ENCODE results near the gene GPC5. TPM values are rescaled to one million over a fixed set of nuclear protein-coding genes. Genes with fewer than 3 reads are reported as not detected.

The GPC5 gene
- total RNA-seq, 1 donor from 2014 or later = 0.17 TPM

GRCh38 chr13:92833071-92833470, 1434.7 kb downstream of the GPC5 start:
- Histone ChIP-seq H3K27me3 (ENCODE audit: control insufficient read depth, insufficient read depth, low read length) (no peaks in the 10 kb centered on the region), H3K4me3 (ENCODE audit: low read depth, low read length) (no peak overlapping the region), H3K36me3 (ENCODE audit: control insufficient read depth, insufficient read depth, low read length) (no peaks in the 10 kb centered on the region)
- TF ChIP-seq CTCF (IDR thresholded peaks at IDR 0.05; ENCODE audit: insufficient read depth, low read length, poor library complexity, severe bottlenecking) = no peak
- no peak for DNase-seq (ENCODE audit: low read depth)

DNA sequence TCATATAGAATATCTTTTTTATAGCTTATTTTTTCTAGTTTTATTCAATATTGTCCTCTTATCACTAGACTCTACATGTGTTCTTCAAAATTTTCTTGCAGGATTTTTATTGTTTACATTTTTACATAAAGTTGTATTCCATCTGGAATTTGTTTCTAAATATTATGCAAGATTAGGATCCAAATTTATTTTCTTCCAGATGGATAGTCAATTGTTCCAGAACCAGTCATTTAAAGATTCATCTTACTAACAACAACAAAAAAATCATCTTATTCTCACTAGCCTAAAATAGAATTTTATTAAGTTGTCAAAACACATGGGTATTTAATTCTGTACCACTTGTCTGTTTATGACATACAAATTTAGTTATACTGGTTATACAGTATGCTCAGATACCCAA, 1437.8 kb downstream of the GPC5 start:
- TF ChIP-seq CTCF (IDR thresholded peaks at IDR 0.05; ENCODE audit: insufficient read depth, low read length, poor library complexity, severe bottlenecking) = no peak
- no peak for DNase-seq (ENCODE audit: low read depth)
- H3K36me3 ChIP-seq (ENCODE audit: control insufficient read depth, insufficient read depth, low read length) = no peaks in the 10 kb centered on the region

DNA sequence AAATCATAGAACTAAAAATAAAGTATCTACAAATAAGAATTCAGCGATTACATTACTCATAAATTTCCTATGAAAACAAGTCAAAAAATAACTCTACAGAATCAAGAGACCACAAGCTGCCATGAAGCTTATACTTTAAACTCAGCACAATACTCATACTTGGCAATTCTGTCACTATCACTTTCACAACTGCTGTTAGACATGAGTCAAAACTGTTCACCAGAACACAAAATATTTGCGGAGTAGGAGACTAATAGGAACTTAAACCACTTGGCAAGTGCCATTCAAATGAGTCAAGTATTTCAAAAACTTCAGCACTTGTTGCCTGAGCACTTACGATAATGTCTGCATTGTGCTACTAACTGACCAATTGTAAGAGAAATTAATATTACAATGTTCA, 1440.4 kb downstream of the GPC5 start:
- peak; percentile 97 for DNase-seq (ENCODE audit: low read depth)
- no peaks in the 10 kb centered on the region for H3K27me3 ChIP-seq (ENCODE audit: control insufficient read depth, insufficient read depth, low read length)
- TF ChIP-seq CTCF (IDR thresholded peaks at IDR 0.05; ENCODE audit: insufficient read depth, low read length, poor library complexity, severe bottlenecking) = no peak
- no peaks in the 10 kb centered on the region for H3K36me3 ChIP-seq (ENCODE audit: control insufficient read depth, insufficient read depth, low read length)
- no peak overlapping the region for H3K4me3 ChIP-seq (ENCODE audit: low read depth, low read length)

More for the DNA sequence above, 1437.8 kb downstream of the GPC5 start:
- Histone ChIP-seq H3K4me3 (ENCODE audit: low read depth, low read length) (no peak overlapping the region), H3K27me3 (ENCODE audit: control insufficient read depth, insufficient read depth, low read length) (no peaks in the 10 kb centered on the region)

DNA sequence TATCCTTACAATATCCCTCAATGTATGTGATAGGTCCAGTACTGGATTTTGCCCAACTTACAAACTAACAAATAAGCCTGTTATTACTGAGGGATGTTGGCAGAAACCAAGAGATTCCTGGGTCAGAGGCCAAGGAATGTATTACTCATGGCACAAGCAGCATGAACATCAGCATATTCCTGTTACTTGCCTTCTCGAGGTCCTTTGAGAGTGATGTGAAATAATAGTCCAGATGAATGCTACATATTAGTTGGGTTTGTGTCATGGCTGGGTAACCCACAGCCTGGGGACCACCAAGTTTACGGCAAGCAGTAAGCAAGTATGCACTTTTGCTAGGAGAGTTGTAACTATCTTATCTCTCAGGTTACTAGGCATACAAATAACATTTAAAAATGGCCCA, 1443.7 kb downstream of the GPC5 start:
- Histone ChIP-seq H3K36me3 (ENCODE audit: control insufficient read depth, insufficient read depth, low read length) (no peaks in the 10 kb centered on the region), H3K27me3 (ENCODE audit: control insufficient read depth, insufficient read depth, low read length) (no peaks in the 10 kb centered on the region), H3K4me3 (ENCODE audit: low read depth, low read length) (no peak overlapping the region)
- DNase-seq (ENCODE audit: low read depth) = peak; percentile 66
- no peak for TF ChIP-seq CTCF (IDR thresholded peaks at IDR 0.05; ENCODE audit: insufficient read depth, low read length, poor library complexity, severe bottlenecking)

- peak; percentile 86 for DNase-seq (ENCODE audit: low read depth)
- Histone ChIP-seq H3K4me3 (ENCODE audit: low read depth, low read length) (no peak overlapping the region), H3K36me3 (ENCODE audit: control insufficient read depth, insufficient read depth, low read length) (no peaks in the 10 kb centered on the region), H3K27me3 (ENCODE audit: control insufficient read depth, insufficient read depth, low read length) (no peaks in the 10 kb centered on the region)
- TF ChIP-seq CTCF (IDR thresholded peaks at IDR 0.05; ENCODE audit: insufficient read depth, low read length, poor library complexity, severe bottlenecking) = no peak
Measured at GRCh38 chr13:92843549-92843948, 1445.1 kb downstream of the GPC5 start.

- DNase-seq (ENCODE audit: low read depth) = peak; percentile 34
- H3K36me3 ChIP-seq (ENCODE audit: control insufficient read depth, insufficient read depth, low read length) = no peaks in the 10 kb centered on the region
- no peak for TF ChIP-seq CTCF (IDR thresholded peaks at IDR 0.05; ENCODE audit: insufficient read depth, low read length, poor library complexity, severe bottlenecking)
- no peaks in the 10 kb centered on the region for H3K27me3 ChIP-seq (ENCODE audit: control insufficient read depth, insufficient read depth, low read length)
- H3K4me3 ChIP-seq (ENCODE audit: low read depth, low read length) = no peak overlapping the region
Measured at GRCh38 chr13:92849381-92849780, 1451.0 kb downstream of the GPC5 start.
